IMR-90 (cell line): ENCODE data around the gene URM1. TPM values are rescaled to one million over a fixed set of nuclear protein-coding genes. Genes with fewer than 3 reads are reported as not detected.

Experiments
- ATAC-seq: fragments of 200-7000 bp; cut with Tn5 transposase; 2 replicates; pipeline ENCODE4 v1.9.1; 2020; ENCODE audit warnings: low read depth, mild to moderate bottlenecking, moderate library complexity
- BruUV-seq: library from RNA; stranded (reverse); fragments of 400-500 nt; replicated peaks from 2 replicates; lab custom pipeline; 2021; lab: Mats Ljungman, UMichigan
- CTCF ChIA-PET: fragments of 300-600 bp; formaldehyde crosslinking; extraction: SDS; loops from one replicate; lab custom pipeline; 2021; ENCODE audit warnings: antibody characterized with exemption; lab: Yijun Ruan, JAX
- POLR2A ChIA-PET: fragments of 300-600 bp; sonication (Branson Sonifier 250); formaldehyde crosslinking; loops from one replicate; lab custom pipeline; 2022; ENCODE audit warnings: antibody characterized with exemption; ENCODE audit not compliant: unreplicated experiment; lab: Charles Lee
- DNase-seq: peaks from one replicate; pipeline ENCODE4 v3.0.0; 2013
- H2AFZ ChIP-seq: replicated peaks from 2 replicates; pipeline ENCODE3; 2013; ENCODE audit warnings: low read length, mild to moderate bottlenecking; ENCODE audit not compliant: poor library complexity
- H2AK5ac ChIP-seq: 2 replicates; pipeline ENCODE4 v1.6.1; 2013; ENCODE audit warnings: low read depth, low read length, inconsistent platforms
- H2AK9ac ChIP-seq: replicated peaks from 2 replicates; pipeline ENCODE3; 2013; ENCODE audit warnings: mild to moderate bottlenecking, low read depth, low read length, moderate library complexity; ENCODE audit not compliant: poor library complexity
- H2BK120ac ChIP-seq: 2 replicates; pipeline ENCODE4 v1.6.1; 2013; ENCODE audit warnings: low read depth, low read length, inconsistent platforms
- H2BK15ac ChIP-seq: 3 replicates; pipeline ENCODE4 v1.6.1; 2013; ENCODE audit warnings: low read depth, low read length, inconsistent platforms
- H2BK20ac ChIP-seq: 2 replicates; pipeline ENCODE4 v1.6.1; 2013; ENCODE audit warnings: low read depth, mild to moderate bottlenecking, inconsistent platforms, low read length, moderate library complexity
- H2BK5ac ChIP-seq: 2 replicates; pipeline ENCODE4 v1.6.1; 2013; ENCODE audit warnings: mild to moderate bottlenecking, low read depth, low read length, inconsistent platforms; ENCODE audit not compliant: poor library complexity, severe bottlenecking
- H3K14ac ChIP-seq: replicated peaks from 2 replicates; pipeline ENCODE4 v1.6.1; 2013; ENCODE audit warnings: low read depth, low read length, inconsistent platforms
- H3K18ac ChIP-seq: 2 replicates; pipeline ENCODE4 v1.6.1; 2013; ENCODE audit warnings: low read depth, low read length, control low read depth
- H3K23ac ChIP-seq: 2 replicates; pipeline ENCODE4 v1.6.1; 2013; ENCODE audit warnings: low read depth, low read length, inconsistent platforms
- H3K27ac ChIP-seq: 2 replicates; pipeline ENCODE4 v1.5.1; 2013; ENCODE audit warnings: mild to moderate bottlenecking, control low read depth, low read length; ENCODE audit not compliant: insufficient read depth
- H3K27me3 ChIP-seq: 2 replicates; pipeline ENCODE4 v1.6.1; 2013; ENCODE audit warnings: low read length; ENCODE audit not compliant: control insufficient read depth, insufficient read depth
- H3K36me3 ChIP-seq: 2 replicates; pipeline ENCODE4 v1.6.1; 2013; ENCODE audit warnings: low read length, mixed read lengths; ENCODE audit not compliant: control insufficient read depth, insufficient read depth
- H3K4ac ChIP-seq: 2 replicates; pipeline ENCODE4 v1.6.1; 2013; ENCODE audit warnings: low read depth, low read length, inconsistent platforms
- H3K4me1 ChIP-seq: 2 replicates; pipeline ENCODE4 v1.6.1; 2013; ENCODE audit warnings: low read length, mixed read lengths; ENCODE audit not compliant: control insufficient read depth, insufficient read depth
- H3K4me2 ChIP-seq: 2 replicates; pipeline ENCODE4 v1.6.1; 2013; ENCODE audit warnings: low read depth, mild to moderate bottlenecking, control low read depth, low read length, moderate library complexity
- H3K4me3 ChIP-seq: 2 replicates; pipeline ENCODE4 v1.5.1; 2013; ENCODE audit warnings: low read depth, mild to moderate bottlenecking, control low read depth, low read length, moderate library complexity; ENCODE audit not compliant: insufficient read depth
- H3K56ac ChIP-seq: 2 replicates; pipeline ENCODE4 v1.6.1; 2013; ENCODE audit warnings: low read length, inconsistent platforms; ENCODE audit not compliant: insufficient read depth; ENCODE audit errors: extremely low read depth
- H3K79me1 ChIP-seq, 2 experiments: 2 replicates each; pipeline ENCODE4 v1.6.1; 2013; ENCODE audit warnings: low read length in 2 of 2, inconsistent platforms in 1 of 2, low read depth in 1 of 2
- H3K9ac ChIP-seq: 2 replicates; pipeline ENCODE4 v1.6.1; 2013; ENCODE audit warnings: low read depth, low read length, control low read depth
- H3K9me1 ChIP-seq: 2 replicates; pipeline ENCODE4 v1.6.1; 2013; ENCODE audit warnings: low read length, inconsistent platforms; ENCODE audit not compliant: insufficient read depth
- H3K9me3 ChIP-seq: 2 replicates; pipeline ENCODE4 v1.6.1; 2013; ENCODE audit warnings: low read length; ENCODE audit not compliant: control insufficient read depth, insufficient read depth
- H4K20me1 ChIP-seq: 2 replicates; pipeline ENCODE4 v1.6.1; 2013; ENCODE audit warnings: low read length, inconsistent platforms; ENCODE audit not compliant: insufficient read depth
- H4K5ac ChIP-seq: 2 replicates; pipeline ENCODE4 v1.6.1; 2013; ENCODE audit warnings: mild to moderate bottlenecking, low read depth, low read length, control low read depth
- H4K8ac ChIP-seq, 2 experiments: 2 replicates each; pipeline ENCODE4 v1.6.1; 2013; ENCODE audit warnings: low read depth in 2 of 2, low read length in 2 of 2, control low read depth in 1 of 2, inconsistent platforms in 1 of 2
- H4K91ac ChIP-seq: 2 replicates; pipeline ENCODE4 v1.6.1; 2013; ENCODE audit warnings: low read depth, low read length, inconsistent platforms; ENCODE audit not compliant: insufficient read depth
- CEBPB ChIP-seq: IDR thresholded peaks from 2 replicates; pipeline ENCODE4 v1.6.1; 2012; ENCODE audit warnings: low read depth, low read length, improper control_type of control experiment
- WGBS, 2 experiments: methylation state at CpG; one replicate each; pipeline versions ENCODE4 v1.1.5 to v1.1.7; 2013; ENCODE audit warnings: missing lambda C conversion rate in 2 of 2; ENCODE audit not compliant: insufficient read length in 1 of 2; ENCODE audit errors: extremely low coverage in 2 of 2; 5-methylcytosine and 5-hydroxymethylcytosine counted together
- dilution Hi-C: fragments of 300-500 bp; cut with HindIII; formaldehyde crosslinking; loops from one replicate; pipeline ENCODE4 v1.14.3; 2018; ENCODE audit warnings: low sequenced_read_pairs; ENCODE audit not compliant: unreplicated experiment
- in situ Hi-C: fragments of 300-500 bp; cut with MboI; formaldehyde crosslinking; loops from 3 replicates; pipeline ENCODE4 v1.14.3; 2019; ENCODE audit warnings: low sequenced_read_pairs, inconsistent platforms, mixed read lengths
- intact Hi-C: fragments of 100-400 bp; cut with micrococcal nuclease; formaldehyde crosslinking; loops from 2 replicates; pipeline ENCODE4 v1.10.0; 2022
- polyA plus RNA-seq, 3 experiments: library from polyadenylated mRNA; depleted of rRNA; stranded (reverse); fragments of >200 nt; gene quantifications; 2 replicates each; pipeline ENCODE4 v1.2.3, GENCODE V29; 2012; ENCODE audit warnings: low replicate concordance in 1 of 3
- total RNA-seq: library from RNA; depleted of rRNA; stranded (reverse); fragments of >200 nt; gene quantifications from 2 replicates; pipeline ENCODE4 v1.2.3, GENCODE V29; 2012

URM1 gene
- total and polyA plus RNA-seq, 2 of the 4 experiments (the other 2 are of a cell fraction) = 33.2 to 66.9 TPM

DNA sequence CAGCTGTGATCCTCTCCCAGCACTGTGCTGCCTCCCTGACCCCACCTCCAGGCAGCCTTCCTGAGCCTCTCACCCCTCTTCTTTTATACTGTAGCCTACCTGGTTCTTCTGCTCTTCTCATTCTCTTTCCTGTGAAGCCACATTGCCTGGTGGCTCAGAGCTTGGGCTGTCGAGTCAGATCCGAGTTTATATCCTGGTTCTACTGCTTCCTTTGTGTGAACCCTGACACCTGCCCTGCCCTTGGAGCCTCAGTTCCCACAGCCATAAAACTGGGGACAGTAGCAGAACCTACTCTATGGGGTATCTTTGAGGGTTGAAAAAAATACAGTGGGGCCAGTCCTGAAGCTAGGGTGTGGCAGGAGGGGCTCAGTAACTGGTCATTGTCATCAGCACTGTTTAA is 22.0 kb upstream of the URM1 start:
- H2BK5ac ChIP-seq = no peak overlapping the region
- no peak overlapping the region for H3K27ac ChIP-seq
- WGBS, 2 experiments = no CpG with 5 or more reads among the region's 2 CpGs
- no peak overlapping the region for H2AK5ac ChIP-seq
- in situ Hi-C loops = no loop called here
- POLR2A ChIA-PET = no interaction called here
- no peak overlapping the region for H3K23ac ChIP-seq
- no peaks in the 10 kb centered on the region for H3K27me3 ChIP-seq
- no peak overlapping the region for H3K4me3 ChIP-seq
- dilution Hi-C loops = no loop called here
- no peak overlapping the region for H2AFZ ChIP-seq
- no TSS peak for BruUV-seq
- no peak overlapping the region for H3K18ac ChIP-seq
- no peak overlapping the region for H3K4me2 ChIP-seq
- no peaks in the 10 kb centered on the region for H3K9me3 ChIP-seq
- no peak for TF ChIP-seq CEBPB
- H2BK20ac ChIP-seq = no peak overlapping the region
- H3K4me1 ChIP-seq = no peaks in the 10 kb centered on the region
- H3K79me1 ChIP-seq = peaks cover 4 to 8% of the 10 kb centered on the region in 2 experiments; a peak in 2 of 4 replicates
- H3K9ac ChIP-seq = no peak overlapping the region
- no peak for ATAC-seq
- no peak overlapping the region for H3K56ac ChIP-seq
- no peak overlapping the region for H4K91ac ChIP-seq
- no peak overlapping the region for H3K14ac ChIP-seq
- H3K9me1 ChIP-seq = no peaks in the 10 kb centered on the region
- H2AK9ac ChIP-seq = no peak overlapping the region
- no peak for DNase-seq
- intact Hi-C loops = no loop called here
- H4K20me1 ChIP-seq = no peaks in the 10 kb centered on the region
- no peak overlapping the region for H4K8ac ChIP-seq
- H3K36me3 ChIP-seq = peaks cover 51% of the 10 kb centered on the region
- CTCF ChIA-PET = no interaction called here
- H2BK15ac ChIP-seq = no peak overlapping the region
- H4K5ac ChIP-seq = no peak overlapping the region
- no peak overlapping the region for H2BK120ac ChIP-seq
- no peak overlapping the region for H3K4ac ChIP-seq
